ENCODE data around the gene PTPRS.

Gene PTPRS

DNA sequence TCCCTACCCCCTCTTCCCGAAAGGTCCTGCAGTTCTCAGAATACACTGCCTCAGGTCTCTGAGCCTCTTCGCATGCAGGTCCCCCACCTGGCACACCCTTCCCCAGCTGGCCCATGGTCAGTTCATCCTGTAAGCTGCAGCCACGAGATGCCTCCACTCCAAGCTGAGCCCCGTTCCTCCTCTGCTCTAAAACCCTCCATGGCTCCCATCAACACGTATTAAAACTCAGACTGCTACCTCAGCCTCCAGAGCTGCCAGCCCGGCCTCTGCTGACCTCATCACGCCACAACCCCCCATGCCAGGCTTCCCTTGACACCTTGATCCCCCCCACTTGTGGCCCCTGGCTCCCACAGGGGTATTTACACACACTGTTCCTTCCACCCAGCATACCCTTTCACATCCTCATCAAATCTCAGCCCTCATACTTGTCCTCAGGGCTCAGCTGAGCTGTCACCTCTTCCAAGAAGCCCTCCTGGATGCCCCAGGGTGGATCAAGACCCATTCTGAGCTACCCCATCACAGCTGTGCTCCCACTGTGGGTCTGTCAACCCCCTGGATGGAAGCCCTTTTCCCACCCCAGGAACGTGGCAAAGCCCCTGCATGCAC, 48.9 kb downstream of the PTPRS start:
- no peaks in the 10 kb centered on the region for H3K36me3 ChIP-seq (ENCODE audit: insufficient read depth)
- TF ChIP-seq, protein P1, sequence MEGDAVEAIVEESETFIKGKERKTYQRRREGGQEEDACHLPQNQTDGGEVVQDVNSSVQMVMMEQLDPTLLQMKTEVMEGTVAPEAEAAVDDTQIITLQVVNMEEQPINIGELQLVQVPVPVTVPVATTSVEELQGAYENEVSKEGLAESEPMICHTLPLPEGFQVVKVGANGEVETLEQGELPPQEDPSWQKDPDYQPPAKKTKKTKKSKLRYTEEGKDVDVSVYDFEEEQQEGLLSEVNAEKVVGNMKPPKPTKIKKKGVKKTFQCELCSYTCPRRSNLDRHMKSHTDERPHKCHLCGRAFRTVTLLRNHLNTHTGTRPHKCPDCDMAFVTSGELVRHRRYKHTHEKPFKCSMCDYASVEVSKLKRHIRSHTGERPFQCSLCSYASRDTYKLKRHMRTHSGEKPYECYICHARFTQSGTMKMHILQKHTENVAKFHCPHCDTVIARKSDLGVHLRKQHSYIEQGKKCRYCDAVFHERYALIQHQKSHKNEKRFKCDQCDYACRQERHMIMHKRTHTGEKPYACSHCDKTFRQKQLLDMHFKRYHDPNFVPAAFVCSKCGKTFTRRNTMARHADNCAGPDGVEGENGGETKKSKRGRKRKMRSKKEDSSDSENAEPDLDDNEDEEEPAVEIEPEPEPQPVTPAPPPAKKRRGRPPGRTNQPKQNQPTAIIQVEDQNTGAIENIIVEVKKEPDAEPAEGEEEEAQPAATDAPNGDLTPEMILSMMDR (conservative IDR thresholded peaks at IDR 0.05; ENCODE audit: low read depth, low read length), result no peak
- H3K27ac ChIP-seq, result no peak overlapping the region
- H3K4me3 ChIP-seq (IDR thresholded peaks at IDR 0.05; ENCODE audit: insufficient read depth, low read depth, low read length), result no peak overlapping the region
- H3K79me2 ChIP-seq (ENCODE audit: insufficient read depth, low read depth), result no peaks in the 10 kb centered on the region
- no peak overlapping the region for H3K4me2 ChIP-seq
- H3K27me3 ChIP-seq (ENCODE audit: insufficient read depth, low read depth), result peaks cover 5% of the 10 kb centered on the region; the same call in 1 of the 2 replicates
- no peaks in the 10 kb centered on the region for H4K20me1 ChIP-seq (ENCODE audit: insufficient read depth)
- no peak overlapping the region for H3K9ac ChIP-seq
- H2AFZ ChIP-seq (ENCODE audit: low read depth), result no peak overlapping the region
- H3K4me1 ChIP-seq (ENCODE audit: low read depth, poor library complexity, severe bottlenecking), result no peaks in the 10 kb centered on the region
